Measurements from ENCODE around the gene FREM3.
A peak's percentile ranks its signal among the peaks of the same experiment; 100 is the strongest.

The FREM3 gene

GRCh38 chr4:143606480-143606879, 94.0 kb downstream of the FREM3 start:
- in situ Hi-C loops (cut with HindIII; ENCODE audit: low pct_ligation_motif_present, low pct_unique_long_range_greater_than_20kb, low sequenced_read_pairs) = no loop called here
- DNase-seq = no peak

- in situ Hi-C loops (cut with HindIII; ENCODE audit: low pct_ligation_motif_present, low pct_unique_long_range_greater_than_20kb, low sequenced_read_pairs) = no loop called here
- DNase-seq = no peak
Measured at GRCh38 chr4:143599827-143600226, 100.6 kb downstream of the FREM3 start.

- in situ Hi-C loops (cut with HindIII; ENCODE audit: low pct_ligation_motif_present, low pct_unique_long_range_greater_than_20kb, low sequenced_read_pairs) = no loop called here
- DNase-seq = no peak
Measured at GRCh38 chr4:143598816-143599215, 101.7 kb downstream of the FREM3 start.

- no peak for DNase-seq
- in situ Hi-C loops (cut with HindIII; ENCODE audit: low pct_ligation_motif_present, low pct_unique_long_range_greater_than_20kb, low sequenced_read_pairs) = no loop called here
Measured at GRCh38 chr4:143597276-143597675, 103.2 kb downstream of the FREM3 start.

GRCh38 chr4:143587703-143588102, 112.8 kb downstream of the FREM3 start:
- DNase-seq = peak; percentile 4
- in situ Hi-C loops (cut with HindIII; ENCODE audit: low pct_ligation_motif_present, low pct_unique_long_range_greater_than_20kb, low sequenced_read_pairs) = no loop called here

GRCh38 chr4:143586080-143586479, 114.4 kb downstream of the FREM3 start:
- no peak for DNase-seq
- in situ Hi-C loops (cut with HindIII; ENCODE audit: low pct_ligation_motif_present, low pct_unique_long_range_greater_than_20kb, low sequenced_read_pairs) = no loop called here

GRCh38 chr4:143585548-143585947, 114.9 kb downstream of the FREM3 start:
- in situ Hi-C loops (cut with HindIII; ENCODE audit: low pct_ligation_motif_present, low pct_unique_long_range_greater_than_20kb, low sequenced_read_pairs) = no loop called here

GRCh38 chr4:143581331-143581946, 119.0 kb downstream of the FREM3 start:
- DNase-seq = no peak

More at GRCh38 chr4:143585548-143585947, 114.9 kb downstream of the FREM3 start:
- no peak for DNase-seq

GRCh38 chr4:143575331-143575730, 125.1 kb downstream of the FREM3 start:
- DNase-seq = no peak
- in situ Hi-C loops (cut with HindIII; ENCODE audit: low pct_ligation_motif_present, low pct_unique_long_range_greater_than_20kb, low sequenced_read_pairs) = no loop called here

More at GRCh38 chr4:143581331-143581946, 119.0 kb downstream of the FREM3 start:
- in situ Hi-C loops (cut with HindIII; ENCODE audit: low pct_ligation_motif_present, low pct_unique_long_range_greater_than_20kb, low sequenced_read_pairs) = no loop called here

- no peak for DNase-seq
- in situ Hi-C loops (cut with HindIII; ENCODE audit: low pct_ligation_motif_present, low pct_unique_long_range_greater_than_20kb, low sequenced_read_pairs) = no loop called here
Measured at GRCh38 chr4:143564472-143564871, 136.0 kb downstream of the FREM3 start.

GRCh38 chr4:143559757-143560147, 140.7 kb downstream of the FREM3 start:
- DNase-seq = no peak
- in situ Hi-C loops (cut with HindIII; ENCODE audit: low pct_ligation_motif_present, low pct_unique_long_range_greater_than_20kb, low sequenced_read_pairs) = no loop called here

GRCh38 chr4:143558823-143559756, 141.4 kb downstream of the FREM3 start:
- in situ Hi-C loops (cut with HindIII; ENCODE audit: low pct_ligation_motif_present, low pct_unique_long_range_greater_than_20kb, low sequenced_read_pairs) = no loop called here
- DNase-seq = peak; percentile 69

GRCh38 chr4:143558286-143558685, 142.2 kb downstream of the FREM3 start:
- no peak for DNase-seq
- in situ Hi-C loops (cut with HindIII; ENCODE audit: low pct_ligation_motif_present, low pct_unique_long_range_greater_than_20kb, low sequenced_read_pairs) = no loop called here

- in situ Hi-C loops (cut with HindIII; ENCODE audit: low pct_ligation_motif_present, low pct_unique_long_range_greater_than_20kb, low sequenced_read_pairs) = no loop called here
- DNase-seq = no peak
Measured at GRCh38 chr4:143555676-143556075, 144.8 kb downstream of the FREM3 start.

GRCh38 chr4:143554728-143555597, 145.5 kb downstream of the FREM3 start:
- DNase-seq = no peak
- in situ Hi-C loops (cut with HindIII; ENCODE audit: low pct_ligation_motif_present, low pct_unique_long_range_greater_than_20kb, low sequenced_read_pairs) = no loop called here

GRCh38 chr4:143549928-143550327, 150.5 kb downstream of the FREM3 start:
- DNase-seq = no peak
- in situ Hi-C loops (cut with HindIII; ENCODE audit: low pct_ligation_motif_present, low pct_unique_long_range_greater_than_20kb, low sequenced_read_pairs) = no loop called here

GRCh38 chr4:143539670-143540023, 160.8 kb downstream of the FREM3 start:
- no peak for DNase-seq
- in situ Hi-C loops (cut with HindIII; ENCODE audit: low pct_ligation_motif_present, low pct_unique_long_range_greater_than_20kb, low sequenced_read_pairs) = no loop called here

- in situ Hi-C loops (cut with HindIII; ENCODE audit: low pct_ligation_motif_present, low pct_unique_long_range_greater_than_20kb, low sequenced_read_pairs) = no loop called here
- no peak for DNase-seq
Measured at GRCh38 chr4:143538979-143539669, 161.4 kb downstream of the FREM3 start.

Measured in ACHN (cell line).